NCI-H2107 treated with DMSO at 0.1 percent for 48 hours (cell line): ENCODE measurements around the gene CYP3A4.
"Not testable (repeated sequence)": the region's sequence is repeated elsewhere in the genome, so short reads cannot be mapped to it uniquely, and the experiment has no call there.

Experiments used
- DNase-seq: peaks from one replicate; lab custom pipeline; 2025; ENCODE audit not compliant: unreplicated experiment; lab: John Stamatoyannopoulos, UW

The CYP3A4 gene

GRCh38 chr7:99762680-99763327 lies 21.2 kb downstream of the CYP3A4 start:
- DNase-seq = no peak

GRCh38 chr7:99755085-99755484 lies 28.9 kb downstream of the CYP3A4 start:
- no peak for DNase-seq

DNA sequence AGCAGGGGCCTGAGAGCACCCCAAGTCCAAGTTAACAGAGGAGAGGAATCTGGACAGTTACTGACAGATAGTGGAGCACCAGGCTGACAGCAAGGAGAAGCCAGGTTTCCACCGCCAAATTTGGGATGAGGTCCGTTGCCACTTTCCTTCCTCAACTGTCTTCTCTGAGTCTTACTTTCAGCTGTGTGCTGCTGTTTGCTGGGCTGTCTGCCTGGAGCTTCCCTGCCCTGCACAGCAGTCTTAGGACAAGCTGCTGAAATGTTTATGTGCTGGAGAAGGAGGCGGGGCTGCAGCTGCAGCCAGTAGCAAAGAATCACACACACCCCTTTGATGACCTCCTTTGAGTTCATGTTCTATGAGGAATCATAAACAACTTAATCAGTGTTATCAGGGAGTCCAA lies 31.6 kb downstream of the CYP3A4 start:
- DNase-seq = no peak

DNA sequence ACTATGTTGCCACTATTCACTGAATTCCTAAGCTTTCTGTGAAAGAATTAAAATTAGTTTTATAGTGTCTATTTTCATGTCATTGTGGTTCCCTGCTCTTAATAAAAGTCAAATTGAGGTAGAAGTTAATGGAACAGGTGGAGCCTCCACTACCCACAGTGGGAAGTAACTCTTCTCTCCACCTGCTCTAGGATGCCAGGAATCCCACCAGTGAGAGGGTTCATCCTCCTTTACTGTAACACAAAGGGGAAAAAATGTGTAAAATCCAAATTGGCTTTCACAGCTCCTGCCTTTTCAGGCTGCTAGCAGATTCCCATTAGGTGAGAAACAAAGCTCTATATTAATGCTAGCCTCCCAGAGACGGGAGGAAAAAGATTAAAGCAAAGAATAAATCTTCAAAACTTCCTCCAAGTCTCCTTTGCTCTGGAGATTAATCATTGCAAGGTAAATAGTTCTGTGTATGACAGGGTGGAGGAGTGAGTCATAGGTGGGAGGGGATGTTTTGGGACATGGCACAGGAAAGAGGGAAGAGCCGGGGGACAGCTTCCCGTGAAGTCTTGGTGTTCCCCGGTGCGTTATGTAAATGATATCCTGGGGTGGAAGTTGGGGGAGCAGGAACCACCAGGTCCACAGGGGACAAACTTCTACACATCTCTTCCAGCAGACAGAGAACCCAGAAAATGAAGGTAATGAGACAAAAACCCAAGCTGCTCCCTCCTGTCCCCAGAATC lies 32.5 kb downstream of the CYP3A4 start:
- DNase-seq = not testable (repeated sequence)

DNA sequence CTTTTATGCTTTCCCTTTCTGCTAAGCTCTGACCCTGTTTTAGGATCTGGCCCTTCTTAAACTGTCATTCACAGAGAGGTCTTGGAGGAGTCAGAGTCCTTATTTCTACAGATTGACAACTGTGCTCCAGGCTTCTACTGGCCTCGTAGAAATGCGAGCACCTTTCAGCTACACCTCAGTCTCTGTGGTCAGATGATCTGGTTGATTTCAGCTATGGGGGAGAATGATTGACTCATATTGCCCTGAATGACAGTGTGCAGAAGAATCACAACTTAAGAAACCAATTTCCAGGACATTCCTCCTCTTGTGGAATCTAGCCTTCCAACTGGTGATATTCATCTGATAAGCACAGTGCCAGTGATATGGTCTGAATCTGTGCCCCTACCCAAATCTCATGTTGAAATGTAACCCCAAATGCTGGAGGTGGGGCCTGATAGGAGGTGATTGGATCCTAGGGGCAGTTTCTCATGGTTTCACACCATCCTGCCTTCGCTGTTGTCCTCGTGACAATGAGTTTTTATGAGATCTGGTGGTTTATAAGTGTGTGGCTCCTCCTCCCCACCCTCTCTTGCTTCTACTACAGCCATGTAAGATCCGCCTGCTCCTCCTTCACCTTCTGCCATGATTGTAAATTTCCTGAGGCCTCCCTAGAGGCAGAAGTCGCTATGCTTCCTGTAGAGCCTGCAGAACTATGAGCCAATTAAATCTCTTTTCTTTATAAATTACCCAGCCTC lies 35.0 kb downstream of the CYP3A4 start:
- DNase-seq = no peak

DNA sequence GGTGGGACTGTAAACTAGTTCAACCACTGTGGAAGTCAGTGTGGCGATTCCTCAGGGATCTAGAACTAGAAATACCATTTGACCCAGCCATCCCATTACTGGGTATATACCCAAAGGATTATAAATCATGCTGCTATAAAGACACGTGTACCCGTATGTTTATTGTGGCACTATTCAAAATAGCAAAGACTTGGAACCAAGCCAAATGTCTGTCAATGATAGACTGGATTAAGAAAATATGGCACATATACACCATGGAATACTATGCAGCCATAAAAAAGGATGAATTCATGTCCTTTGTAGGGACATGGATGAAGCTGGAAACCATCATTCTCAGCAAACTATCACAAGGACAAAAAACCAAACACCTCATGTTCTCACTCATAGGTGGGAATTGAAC lies 37.1 kb downstream of the CYP3A4 start:
- DNase-seq = not testable (repeated sequence)

- DNase-seq = not testable (repeated sequence)
Measured at GRCh38 chr7:99745395-99745794, 38.6 kb downstream of the CYP3A4 start.

GRCh38 chr7:99742737-99743394 lies 41.1 kb downstream of the CYP3A4 start:
- no peak for DNase-seq

DNA sequence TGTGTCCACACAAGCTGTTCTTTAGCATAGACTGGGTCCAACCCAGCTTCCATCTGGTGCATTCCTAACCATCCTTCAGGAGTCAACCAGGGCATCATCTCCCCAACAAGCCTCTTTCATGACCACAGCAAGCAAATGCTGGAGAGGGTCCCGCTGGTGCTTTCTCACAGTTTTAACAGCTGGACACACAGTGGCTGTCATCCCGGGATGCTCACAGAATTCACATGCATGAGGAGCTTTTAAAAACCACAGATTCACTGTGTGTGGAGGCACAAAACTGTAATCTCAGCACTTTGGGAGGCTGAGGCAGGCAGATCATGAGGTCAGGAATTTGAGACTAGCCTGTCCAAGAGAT lies 42.6 kb downstream of the CYP3A4 start:
- no peak for DNase-seq

DNA sequence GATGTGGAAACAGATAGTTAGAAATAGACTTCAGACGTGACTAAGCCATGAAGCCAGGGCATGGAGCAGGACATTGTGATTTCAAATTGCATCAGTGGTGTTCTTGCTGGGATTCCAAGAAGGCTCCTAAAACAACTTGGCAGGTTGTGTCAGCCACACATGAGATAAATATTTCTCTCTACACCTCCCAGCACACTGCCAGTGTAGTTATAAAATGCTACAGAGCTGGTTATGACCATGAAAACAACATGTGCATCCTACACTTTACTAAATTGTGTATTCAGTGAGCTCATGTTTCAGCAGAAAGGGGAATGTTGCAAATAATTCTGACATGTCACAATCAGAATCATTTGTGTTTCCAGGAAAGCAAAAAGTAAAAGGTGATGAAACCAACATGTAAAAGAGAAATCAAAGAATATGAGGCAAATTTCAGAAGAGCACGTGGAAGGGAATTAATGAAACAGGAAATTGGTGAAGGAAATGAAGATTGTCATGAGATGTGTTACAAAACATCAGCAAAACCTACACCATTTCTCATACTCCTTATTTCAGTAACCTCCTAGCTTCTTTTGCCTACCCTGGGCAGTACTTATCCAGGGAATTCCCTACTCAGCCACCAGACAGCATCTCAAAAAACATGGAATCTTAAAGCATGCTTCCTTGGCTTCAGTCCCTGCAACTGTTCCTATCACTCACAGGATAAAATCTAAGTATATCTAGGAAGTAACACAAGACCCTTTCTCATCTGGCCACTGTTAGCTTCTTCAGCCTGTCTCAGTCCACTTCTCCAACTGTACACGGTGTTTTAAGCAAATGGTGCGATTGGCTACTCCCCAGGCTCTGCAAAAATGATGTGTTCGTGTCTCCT lies 43.2 kb downstream of the CYP3A4 start:
- no peak for DNase-seq

DNA sequence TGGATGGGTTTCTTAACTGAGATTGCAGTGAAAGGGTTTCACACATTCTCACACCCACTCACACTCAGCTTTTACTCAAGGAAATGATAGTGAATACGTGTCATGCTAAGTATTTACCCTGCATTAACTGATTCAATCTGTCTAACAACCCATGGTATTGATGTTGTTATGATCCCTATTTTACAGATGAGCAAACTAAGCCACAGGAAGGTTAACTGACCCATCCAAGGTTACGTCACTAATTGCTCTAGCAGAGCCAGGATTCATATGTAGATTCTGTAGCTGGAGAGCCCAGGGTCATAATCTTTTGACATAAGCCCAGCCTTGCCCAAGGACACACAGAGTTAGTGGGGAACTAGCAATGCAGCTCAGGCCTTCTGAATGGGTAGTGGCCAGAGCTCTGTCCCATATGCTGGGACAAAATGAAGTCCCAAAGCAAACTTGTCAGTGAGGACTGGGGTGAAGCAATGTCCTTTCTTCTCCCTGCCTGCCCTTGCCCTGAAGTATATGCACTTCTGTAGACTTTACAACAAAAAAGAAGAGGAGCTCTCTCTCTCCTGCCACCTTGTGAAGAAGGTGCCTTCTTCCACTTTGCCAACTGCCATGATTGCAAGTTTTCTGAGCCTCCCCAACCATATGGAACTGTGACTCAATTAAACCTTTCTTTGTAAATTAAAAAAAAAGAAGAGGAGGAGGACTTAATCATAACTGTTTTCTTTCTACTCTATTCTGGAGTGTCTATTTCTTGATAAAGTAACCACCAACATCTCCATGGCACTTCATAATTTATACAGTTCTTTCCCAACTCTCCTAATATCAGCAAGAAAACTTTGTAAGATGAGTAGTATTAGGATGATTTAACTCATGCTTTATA lies 44.0 kb downstream of the CYP3A4 start:
- DNase-seq = no peak

DNA sequence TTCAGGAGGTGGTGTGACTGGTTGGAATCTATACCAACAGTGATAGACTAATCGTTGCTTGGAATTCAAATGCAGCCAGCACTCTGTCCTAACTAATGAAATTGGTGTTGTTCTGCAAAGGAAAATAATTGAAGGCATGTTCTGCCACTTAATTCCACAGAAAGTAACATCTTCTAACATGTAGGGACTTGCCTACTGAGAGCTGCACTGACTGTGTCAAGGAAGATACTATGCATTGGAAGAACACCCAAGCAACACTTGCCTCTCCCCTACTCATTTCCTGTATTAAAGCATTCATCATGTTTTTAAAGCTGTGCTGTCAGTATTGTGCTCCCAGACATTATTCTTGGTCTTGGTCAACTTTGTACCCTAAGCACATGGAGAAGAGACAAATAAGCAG lies 46.3 kb downstream of the CYP3A4 start:
- no peak for DNase-seq

DNA sequence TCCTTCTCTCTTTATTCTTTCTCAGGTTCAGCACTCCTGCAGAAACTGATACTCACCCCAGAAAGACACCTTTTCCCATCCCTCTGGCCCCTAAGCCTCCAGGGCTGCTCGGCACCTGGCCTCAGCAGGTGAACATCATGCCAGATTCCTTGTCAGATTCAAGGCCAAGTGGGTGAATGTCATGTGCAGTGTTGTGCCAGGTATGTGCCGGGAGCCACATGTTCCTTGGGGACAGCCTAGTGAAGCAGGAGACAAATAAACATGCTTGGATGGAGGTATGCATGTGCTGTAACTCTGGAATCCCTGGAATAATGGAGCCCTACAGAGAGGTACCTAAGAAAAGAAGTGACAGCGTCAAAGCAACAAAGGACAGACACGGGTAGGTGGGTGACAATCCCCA lies 47.3 kb downstream of the CYP3A4 start:
- not testable (repeated sequence) for DNase-seq

- no peak for DNase-seq
Measured at GRCh38 chr7:99734987-99735386, 49.0 kb downstream of the CYP3A4 start, which contains the start of gene CYP3A7. Gene CYP3A7 (minus strand): TSS chr7:99735196. CDS start chr7:99735093, 103 bp downstream.

DNA sequence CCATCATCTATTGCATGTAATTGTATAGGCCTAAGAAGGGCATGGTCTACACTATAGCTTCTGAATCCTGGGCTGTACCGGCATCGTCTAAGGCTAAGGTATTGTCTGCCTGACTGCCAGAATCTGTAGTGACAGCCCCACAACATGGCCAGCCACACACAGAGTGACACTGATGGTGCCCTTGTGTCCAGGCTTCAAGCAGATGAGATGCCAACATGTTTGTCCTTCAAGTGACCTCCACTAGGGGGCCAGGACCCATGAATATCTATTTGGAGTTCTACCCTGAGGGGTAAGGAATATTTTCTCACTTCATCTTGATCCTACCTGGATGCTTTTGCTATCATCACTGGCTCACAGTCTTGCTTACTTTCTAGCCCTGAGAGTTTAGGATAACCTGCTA lies 50.5 kb downstream of the CYP3A4 start:
- DNase-seq = no peak

DNA sequence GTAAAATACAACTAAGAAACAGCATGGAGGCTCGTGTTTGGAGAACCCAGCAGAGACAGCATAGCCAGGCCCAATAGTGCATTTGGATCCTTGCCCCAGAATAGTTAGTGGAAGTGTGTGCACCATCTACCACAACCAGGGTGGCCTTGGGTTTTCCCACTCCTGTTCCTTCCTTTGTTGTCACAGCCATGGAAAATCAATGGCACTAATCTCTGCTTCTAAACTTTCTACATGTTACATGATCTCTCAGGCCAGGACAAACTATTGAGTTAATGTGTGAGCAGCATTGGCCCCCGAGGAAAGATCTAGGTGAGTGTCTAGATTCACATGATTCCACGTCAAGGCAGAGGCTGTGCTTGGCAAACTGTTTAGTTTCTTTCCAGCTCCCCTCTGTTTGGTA lies 51.0 kb downstream of the CYP3A4 start:
- no peak for DNase-seq

DNA sequence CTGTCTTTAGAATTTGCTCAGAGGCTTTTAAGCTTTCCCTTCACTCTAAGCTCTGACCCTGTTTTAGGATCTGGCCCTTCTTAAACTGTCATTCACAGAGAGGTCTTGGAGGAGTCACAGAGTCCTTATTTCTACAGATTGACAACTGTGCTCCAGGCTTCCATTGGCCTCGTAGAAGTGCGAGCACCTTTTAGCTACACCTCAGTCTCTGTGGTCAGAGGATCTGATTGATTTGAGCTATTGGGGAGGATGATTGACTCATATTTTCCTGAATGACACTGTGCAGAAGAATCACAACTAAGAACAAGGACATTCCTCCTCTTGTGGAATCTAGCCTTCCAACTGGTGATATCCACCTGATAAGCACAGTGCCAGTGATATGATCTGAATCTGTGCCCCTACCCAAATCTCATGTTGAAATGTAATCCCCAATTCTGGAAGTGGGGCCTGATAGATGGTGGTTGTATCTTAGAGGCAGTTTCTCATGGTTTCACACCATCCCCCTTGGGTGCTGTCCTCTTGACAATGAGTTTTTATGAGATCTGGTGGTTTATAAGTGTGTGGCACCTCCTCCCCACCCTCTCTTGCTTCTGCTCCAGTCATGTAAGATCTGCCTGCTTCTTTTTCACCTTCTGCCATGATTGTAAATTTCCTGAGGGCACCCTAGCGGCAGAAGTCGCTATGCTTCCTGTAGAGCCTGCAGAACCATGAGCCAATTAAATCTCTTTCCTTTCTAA lies 52.2 kb downstream of the CYP3A4 start:
- DNase-seq = no peak

GRCh38 chr7:99730992-99731391 lies 53.0 kb downstream of the CYP3A4 start:
- DNase-seq = no peak

GRCh38 chr7:99730238-99730810 lies 53.7 kb downstream of the CYP3A4 start:
- no peak for DNase-seq
